Measurements from ENCODE around the gene SPNS3. TPM values are rescaled to one million over a fixed set of nuclear protein-coding genes. Genes with fewer than 3 reads are reported as not detected.
A peak's percentile ranks its signal among the peaks of the same experiment; 100 is the strongest.

SPNS3 gene
- total and polyA plus RNA-seq, 10 donors: 1.1 to 7.2 (median 3.9) TPM

- H3K9me3 ChIP-seq: no peaks in the 10 kb centered on the region
- no peaks in the 10 kb centered on the region for H3K36me3 ChIP-seq
- WGBS, 5 donors: 71 to 91% (median 85%) methylated on average over 2 to 8 of the region's 8 CpGs
- peak overlapping the region in 4 of 8 donors; percentile 14 to 86 (median 66) for H3K27ac ChIP-seq
- intact Hi-C loops (cut with DNase I; ENCODE audit: low total_unique reads): no loop called here
- TF ChIP-seq POLR2AphosphoS5 (IDR thresholded peaks at IDR 0.05): no peak
- TF ChIP-seq, protein P1, sequence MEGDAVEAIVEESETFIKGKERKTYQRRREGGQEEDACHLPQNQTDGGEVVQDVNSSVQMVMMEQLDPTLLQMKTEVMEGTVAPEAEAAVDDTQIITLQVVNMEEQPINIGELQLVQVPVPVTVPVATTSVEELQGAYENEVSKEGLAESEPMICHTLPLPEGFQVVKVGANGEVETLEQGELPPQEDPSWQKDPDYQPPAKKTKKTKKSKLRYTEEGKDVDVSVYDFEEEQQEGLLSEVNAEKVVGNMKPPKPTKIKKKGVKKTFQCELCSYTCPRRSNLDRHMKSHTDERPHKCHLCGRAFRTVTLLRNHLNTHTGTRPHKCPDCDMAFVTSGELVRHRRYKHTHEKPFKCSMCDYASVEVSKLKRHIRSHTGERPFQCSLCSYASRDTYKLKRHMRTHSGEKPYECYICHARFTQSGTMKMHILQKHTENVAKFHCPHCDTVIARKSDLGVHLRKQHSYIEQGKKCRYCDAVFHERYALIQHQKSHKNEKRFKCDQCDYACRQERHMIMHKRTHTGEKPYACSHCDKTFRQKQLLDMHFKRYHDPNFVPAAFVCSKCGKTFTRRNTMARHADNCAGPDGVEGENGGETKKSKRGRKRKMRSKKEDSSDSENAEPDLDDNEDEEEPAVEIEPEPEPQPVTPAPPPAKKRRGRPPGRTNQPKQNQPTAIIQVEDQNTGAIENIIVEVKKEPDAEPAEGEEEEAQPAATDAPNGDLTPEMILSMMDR (IDR thresholded peaks at IDR 0.05 in 8 of 11, conservative IDR thresholded peaks at IDR 0.05 in 3 of 11): no peak
- TF ChIP-seq POLR2A (IDR thresholded peaks at IDR 0.05): no peak
- DNase-seq: no peak
- no peak overlapping the region for H3K4me3 ChIP-seq
- peaks cover 39 to 100% (median 76%) of the 10 kb centered on the region in 6 donors for H3K4me1 ChIP-seq
- H3K27me3 ChIP-seq (replicated peaks in 1 of 7): peaks cover 0 to 65% (median 4%) of the 10 kb centered on the region in 7 donors
Observed at GRCh38 chr17:4506892-4507291, 73.2 kb downstream of the SPNS3 start.

- TF ChIP-seq, protein P1 (IDR thresholded peaks at IDR 0.05 in 8 of 11, conservative IDR thresholded peaks at IDR 0.05 in 3 of 11): no peak
- TF ChIP-seq POLR2A (IDR thresholded peaks at IDR 0.05): no peak
- TF ChIP-seq POLR2AphosphoS5 (IDR thresholded peaks at IDR 0.05): no peak
- DNase-seq: no peak
- Histone ChIP-seq H3K4me3 (no peak overlapping the region), H3K9me3 (no peaks in the 10 kb centered on the region), H3K4me1 (peaks cover 43 to 100% (median 78%) of the 10 kb centered on the region in 6 donors), H3K27ac (peak overlapping the region in 6 of 8 donors; percentile 24 to 86 (median 76)), H3K27me3 (replicated peaks in 1 of 7) (peaks cover 0 to 59% (median under 1%) of the 10 kb centered on the region in 7 donors), H3K36me3 (no peaks in the 10 kb centered on the region)
- intact Hi-C loops (cut with DNase I; ENCODE audit: low total_unique reads): no loop called here
- 57 to 78% (median 62%) methylated on average over 6 to 8 of the region's 8 CpGs for WGBS, 5 donors
Observed at GRCh38 chr17:4507361-4508111, 73.8 kb downstream of the SPNS3 start.

DNA sequence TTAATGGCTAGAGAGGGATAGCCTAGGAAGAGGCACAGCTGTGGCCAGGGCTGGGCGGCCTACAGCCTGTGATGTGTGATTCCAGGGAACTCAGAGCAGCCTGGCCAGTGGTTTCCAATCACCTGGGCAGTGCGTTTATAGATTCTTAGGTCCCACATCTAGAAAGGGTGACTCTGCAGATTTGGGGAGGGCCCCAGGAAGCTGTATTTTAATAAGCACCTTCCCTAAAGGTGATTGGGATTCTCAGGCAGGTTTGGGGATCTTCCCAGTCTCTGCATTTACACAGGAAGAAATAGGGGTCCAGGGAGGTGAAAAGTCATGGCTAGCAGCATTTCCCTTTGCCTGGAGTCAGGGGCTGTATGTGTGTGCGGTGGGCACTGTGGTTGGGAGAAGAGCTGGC lies 74.5 kb downstream of the SPNS3 start:
- intact Hi-C loops (cut with DNase I; ENCODE audit: low total_unique reads): no loop called here
- no peak for DNase-seq
- 39 to 87% (median 70%) methylated on average over 2 to 3 of the region's 3 CpGs for WGBS, 5 donors
- H3K4me1 ChIP-seq: peaks cover 43 to 100% (median 78%) of the 10 kb centered on the region in 6 donors
- H3K9me3 ChIP-seq: no peaks in the 10 kb centered on the region
- H3K27ac ChIP-seq: peak overlapping the region in 6 of 8 donors; percentile 29 to 86 (median 80)
- TF ChIP-seq, protein P1 (IDR thresholded peaks at IDR 0.05 in 8 of 11, conservative IDR thresholded peaks at IDR 0.05 in 3 of 11): no peak
- TF ChIP-seq POLR2A (IDR thresholded peaks at IDR 0.05) (no peak), POLR2AphosphoS5 (IDR thresholded peaks at IDR 0.05) (no peak)
- peaks cover 0 to 52% (median 0%) of the 10 kb centered on the region in 7 donors for H3K27me3 ChIP-seq (replicated peaks in 1 of 7)
- H3K4me3 ChIP-seq: no peak overlapping the region
- no peaks in the 10 kb centered on the region for H3K36me3 ChIP-seq

- Histone ChIP-seq H3K27me3 (replicated peaks in 1 of 7) (peaks cover 0 to 40% (median 0%) of the 10 kb centered on the region in 7 donors), H3K4me1 (peaks cover 36 to 97% (median 72%) of the 10 kb centered on the region in 6 donors), H3K36me3 (no peaks in the 10 kb centered on the region), H3K4me3 (no peak overlapping the region), H3K9me3 (no peaks in the 10 kb centered on the region), H3K27ac (peak overlapping the region; percentile 18 to 86 (median 76))
- peak; percentile 85 for DNase-seq
- TF ChIP-seq POLR2AphosphoS5 (IDR thresholded peaks at IDR 0.05) (peak in 2 of 3 donors; percentile 2 to 4), POLR2A (IDR thresholded peaks at IDR 0.05) (no peak)
- TF ChIP-seq, protein P1 (IDR thresholded peaks at IDR 0.05 in 8 of 11, conservative IDR thresholded peaks at IDR 0.05 in 3 of 11): peak in 5 of 11 experiments; percentile 10 to 43 (median 25)
- 13 to 29% (median 21%) methylated on average over 6 to 8 of the region's 8 CpGs for WGBS, 5 donors
- intact Hi-C loops (cut with DNase I; ENCODE audit: low total_unique reads): no loop called here
Observed at GRCh38 chr17:4509401-4509800, 75.7 kb downstream of the SPNS3 start.

Data from spleen (tissue), 11 donors.